SK-N-SH treated with all-trans-retinoic acid at 6 μM for 48 hours (cell line): Measurements from ENCODE around the gene G0S2.

Experiments used
- ATAC-seq: fragments of 200-7000 bp; cut with Tn5 transposase; 3 replicates; pipeline ENCODE4 v1.9.1; 2020; ENCODE audit warnings: mild to moderate bottlenecking, moderate library complexity
- ARNTL ChIP-seq: fragments of 450-650 bp; formaldehyde crosslinking; IDR thresholded peaks from 2 replicates; pipeline ENCODE4 v1.5.0; 2020; ENCODE audit warnings: low read depth, mild to moderate bottlenecking, moderate library complexity, borderline replicate concordance
- BACH2 ChIP-seq: fragments of 250-450 bp; sonication (Bioruptor Pico); IDR thresholded peaks from 2 replicates; pipeline ENCODE4 v1.9.0; 2021; ENCODE audit warnings: mild to moderate bottlenecking, borderline replicate concordance
- ESRRG ChIP-seq: fragments of 250-450 bp; sonication (Bioruptor Pico); IDR thresholded peaks from 2 replicates; pipeline ENCODE4 v1.6.1; 2021; ENCODE audit warnings: mild to moderate bottlenecking
- GLIS3 ChIP-seq: fragments of 250-450 bp; sonication (Bioruptor Pico); IDR thresholded peaks from 2 replicates; pipeline ENCODE4 v1.5.0; 2020; ENCODE audit warnings: mild to moderate bottlenecking, moderate library complexity
- ISL1 ChIP-seq: fragments of 250-450 bp; sonication (Bioruptor Pico); IDR thresholded peaks from 2 replicates; pipeline ENCODE4 v2.1.2; 2022; ENCODE audit warnings: mild to moderate bottlenecking, moderate library complexity
- OSR1 ChIP-seq: fragments of 250-450 bp; sonication (Bioruptor Pico); IDR thresholded peaks from 2 replicates; pipeline ENCODE4 v1.8.0; 2022; ENCODE audit warnings: moderate library complexity, mild to moderate bottlenecking, inconsistent platforms
- PPARA ChIP-seq: fragments of 250-450 bp; sonication (Bioruptor Pico); IDR thresholded peaks from 2 replicates; pipeline ENCODE4 v1.5.0; 2020; ENCODE audit warnings: mild to moderate bottlenecking, borderline replicate concordance
- RARB ChIP-seq: fragments of 250-450 bp; sonication (Bioruptor Pico); IDR thresholded peaks from 2 replicates; pipeline ENCODE4 v1.8.0; 2021; ENCODE audit warnings: mild to moderate bottlenecking, moderate library complexity
- SNAI2 ChIP-seq: fragments of 250-450 bp; sonication (Bioruptor Pico); IDR thresholded peaks from 2 replicates; pipeline ENCODE4 v1.5.0; 2020; ENCODE audit warnings: mild to moderate bottlenecking, moderate library complexity
- TCF4 ChIP-seq: fragments of 250-450 bp; sonication (Bioruptor Pico); IDR thresholded peaks from 2 replicates; pipeline ENCODE4 v1.8.0; 2021; ENCODE audit warnings: mild to moderate bottlenecking, moderate library complexity, borderline replicate concordance
- TOX ChIP-seq: fragments of 250-450 bp; sonication (Bioruptor Pico); IDR thresholded peaks from 2 replicates; pipeline ENCODE4 v1.8.0; 2021; ENCODE audit warnings: mild to moderate bottlenecking, moderate library complexity, borderline replicate concordance
- ZC3H10 ChIP-seq: fragments of 250-450 bp; sonication (Bioruptor Pico); IDR thresholded peaks from 2 replicates; pipeline ENCODE4 v1.5.1; 2021; ENCODE audit warnings: mild to moderate bottlenecking, moderate library complexity
- ZFP3 ChIP-seq: fragments of 250-450 bp; sonication (Bioruptor Pico); IDR thresholded peaks from 2 replicates; pipeline ENCODE4 v1.5.0; 2020; ENCODE audit warnings: mild to moderate bottlenecking, moderate library complexity
- ZFP30 ChIP-seq: fragments of 450-650 bp; formaldehyde crosslinking; IDR thresholded peaks from 2 replicates; pipeline ENCODE4 v1.5.0; 2022; ENCODE audit warnings: mild to moderate bottlenecking, moderate library complexity
- ZNF70 ChIP-seq: fragments of 450-650 bp; formaldehyde crosslinking; IDR thresholded peaks from 2 replicates; pipeline ENCODE4 v1.5.0; 2020; ENCODE audit warnings: mild to moderate bottlenecking, moderate library complexity
- ZNF8 ChIP-seq: fragments of 450-650 bp; formaldehyde crosslinking; IDR thresholded peaks from 2 replicates; pipeline ENCODE4 v1.5.0; 2020; ENCODE audit warnings: mild to moderate bottlenecking, moderate library complexity
- TF ChIP-seq, protein P1 (sequence below): fragments of 250-450 bp; sonication (Bioruptor Pico); IDR thresholded peaks from 2 replicates; pipeline ENCODE4 v1.5.1; 2020; ENCODE audit warnings: low read depth, mild to moderate bottlenecking, moderate library complexity
- TF ChIP-seq, protein P2 (sequence below): fragments of 250-450 bp; sonication (Bioruptor Pico); IDR thresholded peaks from 2 replicates; pipeline ENCODE4 v1.8.0; 2020; ENCODE audit warnings: mild to moderate bottlenecking, moderate library complexity, borderline replicate concordance
- TF ChIP-seq, protein P3 (sequence below): fragments of 250-450 bp; sonication (Bioruptor Pico); IDR thresholded peaks from 2 replicates; pipeline ENCODE4 v1.5.1; 2021; ENCODE audit warnings: mild to moderate bottlenecking, moderate library complexity
- TF ChIP-seq, protein P4 (sequence below): fragments of 250-450 bp; sonication (Bioruptor Pico); IDR thresholded peaks from 2 replicates; pipeline ENCODE4 v1.5.0; 2020; ENCODE audit warnings: mild to moderate bottlenecking, moderate library complexity
- TF ChIP-seq, protein P5 (sequence below): fragments of 250-450 bp; sonication (Bioruptor Pico); IDR thresholded peaks from 2 replicates; pipeline ENCODE4 v1.8.0; 2021; ENCODE audit warnings: low read depth, mild to moderate bottlenecking, moderate library complexity, borderline replicate concordance

G0S2 gene

DNA sequence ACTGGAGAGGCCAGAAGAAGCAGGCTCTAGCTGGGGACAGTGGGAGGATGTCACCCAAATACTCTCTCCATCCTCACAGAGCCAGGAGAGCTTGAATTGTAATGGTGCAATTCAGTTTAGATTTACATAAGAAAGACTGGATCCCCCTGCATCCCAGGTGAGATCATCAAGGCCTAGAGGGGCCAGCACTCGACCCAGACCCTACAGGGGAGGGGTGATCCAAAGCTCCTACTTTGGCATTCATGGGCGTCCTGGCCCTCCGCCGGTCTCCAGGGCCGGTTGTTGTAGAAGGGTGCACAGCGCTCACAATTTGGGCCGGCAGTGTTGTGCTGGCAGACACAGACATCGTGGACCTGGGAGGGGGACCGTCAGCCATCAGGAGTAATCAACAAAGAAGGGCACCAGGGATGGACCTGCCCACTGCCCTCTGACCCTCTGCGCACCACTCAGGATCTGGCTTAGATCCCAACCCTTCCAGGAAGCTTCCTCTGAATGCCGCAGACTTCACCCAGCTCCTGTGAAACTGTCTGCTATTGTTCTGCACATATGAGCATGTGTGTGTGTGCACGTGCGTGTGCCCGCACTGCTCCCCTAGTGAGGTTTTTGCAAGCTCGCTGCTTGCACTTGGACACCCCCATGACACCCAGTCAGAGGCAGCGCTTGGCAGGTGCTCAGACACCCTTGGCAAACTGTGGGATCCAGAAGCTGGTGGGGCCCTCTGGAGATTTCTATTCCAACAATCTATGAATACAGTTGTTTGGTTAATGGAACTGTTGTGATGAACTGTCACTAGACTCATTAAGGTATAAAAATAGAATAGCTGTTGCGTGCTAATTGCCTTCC lies 44.6 kb upstream of the G0S2 start:
- TF ChIP-seq ESRRG (CRISPR knock-in tag) = no peak
- no peak for TF ChIP-seq ZNF8 (CRISPR knock-in tag)
- no peak for TF ChIP-seq GLIS3 (CRISPR knock-in tag)
- TF ChIP-seq ZFP30 = no peak
- no peak for TF ChIP-seq OSR1
- TF ChIP-seq BACH2 (CRISPR knock-in tag) = no peak
- no peak for TF ChIP-seq ZNF70
- no peak for ATAC-seq

DNA sequence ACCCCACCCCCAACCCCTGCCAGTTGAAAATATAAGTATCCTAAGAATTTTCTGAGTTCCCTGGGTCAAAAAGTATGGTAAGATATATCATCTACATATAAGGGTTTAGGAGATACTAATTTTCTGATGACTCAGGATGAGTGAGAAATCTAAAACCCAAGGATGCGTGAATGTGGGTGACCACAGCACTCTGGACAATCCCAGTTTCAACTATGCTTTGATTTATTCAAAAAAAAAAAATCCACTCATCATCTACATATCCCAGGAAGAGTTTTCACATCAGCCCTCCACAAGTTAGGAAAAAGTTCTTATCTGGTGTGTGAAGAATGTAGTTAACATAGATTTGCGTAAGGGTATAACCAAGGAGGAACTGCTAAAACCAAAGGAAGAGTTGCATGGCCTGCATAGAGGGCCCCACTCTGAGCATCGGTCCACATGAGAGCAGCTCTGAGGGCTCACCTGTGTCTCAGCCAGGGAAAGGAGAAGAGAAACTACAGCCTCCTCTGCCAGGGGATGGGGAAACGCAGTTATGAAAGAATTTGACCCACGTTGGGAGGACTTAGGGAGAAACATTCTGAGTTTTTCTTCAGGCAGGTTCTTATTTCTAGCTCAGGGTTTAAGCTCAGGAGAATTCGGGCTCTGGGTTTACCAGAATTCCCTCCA lies 41.7 kb upstream of the G0S2 start:
- ATAC-seq = peak; percentile 74
- no peak for TF ChIP-seq PPARA (CRISPR knock-in tag)
- TF ChIP-seq ZFP30 = no peak
- TF ChIP-seq SNAI2 (CRISPR knock-in tag) = no peak
- TF ChIP-seq, protein P1, sequence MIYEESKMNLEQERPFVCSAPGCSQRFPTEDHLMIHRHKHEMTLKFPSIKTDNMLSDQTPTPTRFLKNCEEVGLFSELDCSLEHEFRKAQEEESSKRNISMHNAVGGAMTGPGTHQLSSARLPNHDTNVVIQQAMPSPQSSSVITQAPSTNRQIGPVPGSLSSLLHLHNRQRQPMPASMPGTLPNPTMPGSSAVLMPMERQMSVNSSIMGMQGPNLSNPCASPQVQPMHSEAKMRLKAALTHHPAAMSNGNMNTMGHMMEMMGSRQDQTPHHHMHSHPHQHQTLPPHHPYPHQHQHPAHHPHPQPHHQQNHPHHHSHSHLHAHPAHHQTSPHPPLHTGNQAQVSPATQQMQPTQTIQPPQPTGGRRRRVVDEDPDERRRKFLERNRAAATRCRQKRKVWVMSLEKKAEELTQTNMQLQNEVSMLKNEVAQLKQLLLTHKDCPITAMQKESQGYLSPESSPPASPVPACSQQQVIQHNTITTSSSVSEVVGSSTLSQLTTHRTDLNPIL (CRISPR knock-in tag) = no peak
- TF ChIP-seq, protein P2, sequence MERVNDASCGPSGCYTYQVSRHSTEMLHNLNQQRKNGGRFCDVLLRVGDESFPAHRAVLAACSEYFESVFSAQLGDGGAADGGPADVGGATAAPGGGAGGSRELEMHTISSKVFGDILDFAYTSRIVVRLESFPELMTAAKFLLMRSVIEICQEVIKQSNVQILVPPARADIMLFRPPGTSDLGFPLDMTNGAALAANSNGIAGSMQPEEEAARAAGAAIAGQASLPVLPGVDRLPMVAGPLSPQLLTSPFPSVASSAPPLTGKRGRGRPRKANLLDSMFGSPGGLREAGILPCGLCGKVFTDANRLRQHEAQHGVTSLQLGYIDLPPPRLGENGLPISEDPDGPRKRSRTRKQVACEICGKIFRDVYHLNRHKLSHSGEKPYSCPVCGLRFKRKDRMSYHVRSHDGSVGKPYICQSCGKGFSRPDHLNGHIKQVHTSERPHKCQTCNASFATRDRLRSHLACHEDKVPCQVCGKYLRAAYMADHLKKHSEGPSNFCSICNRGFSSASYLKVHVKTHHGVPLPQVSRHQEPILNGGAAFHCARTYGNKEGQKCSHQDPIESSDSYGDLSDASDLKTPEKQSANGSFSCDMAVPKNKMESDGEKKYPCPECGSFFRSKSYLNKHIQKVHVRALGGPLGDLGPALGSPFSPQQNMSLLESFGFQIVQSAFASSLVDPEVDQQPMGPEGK (CRISPR knock-in tag) = no peak
- TF ChIP-seq, protein P3, sequence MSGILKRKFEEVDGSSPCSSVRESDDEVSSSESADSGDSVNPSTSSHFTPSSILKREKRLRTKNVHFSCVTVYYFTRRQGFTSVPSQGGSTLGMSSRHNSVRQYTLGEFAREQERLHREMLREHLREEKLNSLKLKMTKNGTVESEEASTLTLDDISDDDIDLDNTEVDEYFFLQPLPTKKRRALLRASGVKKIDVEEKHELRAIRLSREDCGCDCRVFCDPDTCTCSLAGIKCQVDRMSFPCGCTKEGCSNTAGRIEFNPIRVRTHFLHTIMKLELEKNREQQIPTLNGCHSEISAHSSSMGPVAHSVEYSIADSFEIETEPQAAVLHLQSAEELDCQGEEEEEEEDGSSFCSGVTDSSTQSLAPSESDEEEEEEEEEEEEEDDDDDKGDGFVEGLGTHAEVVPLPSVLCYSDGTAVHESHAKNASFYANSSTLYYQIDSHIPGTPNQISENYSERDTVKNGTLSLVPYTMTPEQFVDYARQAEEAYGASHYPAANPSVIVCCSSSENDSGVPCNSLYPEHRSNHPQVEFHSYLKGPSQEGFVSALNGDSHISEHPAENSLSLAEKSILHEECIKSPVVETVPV (CRISPR knock-in tag) = no peak
- TF ChIP-seq, protein P4, sequence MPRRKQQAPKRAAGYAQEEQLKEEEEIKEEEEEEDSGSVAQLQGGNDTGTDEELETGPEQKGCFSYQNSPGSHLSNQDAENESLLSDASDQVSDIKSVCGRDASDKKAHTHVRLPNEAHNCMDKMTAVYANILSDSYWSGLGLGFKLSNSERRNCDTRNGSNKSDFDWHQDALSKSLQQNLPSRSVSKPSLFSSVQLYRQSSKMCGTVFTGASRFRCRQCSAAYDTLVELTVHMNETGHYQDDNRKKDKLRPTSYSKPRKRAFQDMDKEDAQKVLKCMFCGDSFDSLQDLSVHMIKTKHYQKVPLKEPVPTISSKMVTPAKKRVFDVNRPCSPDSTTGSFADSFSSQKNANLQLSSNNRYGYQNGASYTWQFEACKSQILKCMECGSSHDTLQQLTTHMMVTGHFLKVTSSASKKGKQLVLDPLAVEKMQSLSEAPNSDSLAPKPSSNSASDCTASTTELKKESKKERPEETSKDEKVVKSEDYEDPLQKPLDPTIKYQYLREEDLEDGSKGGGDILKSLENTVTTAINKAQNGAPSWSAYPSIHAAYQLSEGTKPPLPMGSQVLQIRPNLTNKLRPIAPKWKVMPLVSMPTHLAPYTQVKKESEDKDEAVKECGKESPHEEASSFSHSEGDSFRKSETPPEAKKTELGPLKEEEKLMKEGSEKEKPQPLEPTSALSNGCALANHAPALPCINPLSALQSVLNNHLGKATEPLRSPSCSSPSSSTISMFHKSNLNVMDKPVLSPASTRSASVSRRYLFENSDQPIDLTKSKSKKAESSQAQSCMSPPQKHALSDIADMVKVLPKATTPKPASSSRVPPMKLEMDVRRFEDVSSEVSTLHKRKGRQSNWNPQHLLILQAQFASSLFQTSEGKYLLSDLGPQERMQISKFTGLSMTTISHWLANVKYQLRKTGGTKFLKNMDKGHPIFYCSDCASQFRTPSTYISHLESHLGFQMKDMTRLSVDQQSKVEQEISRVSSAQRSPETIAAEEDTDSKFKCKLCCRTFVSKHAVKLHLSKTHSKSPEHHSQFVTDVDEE = no peak
- no peak for TF ChIP-seq GLIS3 (CRISPR knock-in tag)
- no peak for TF ChIP-seq BACH2 (CRISPR knock-in tag)
- TF ChIP-seq RARB (CRISPR knock-in tag) = no peak
- no peak for TF ChIP-seq ZNF70
- TF ChIP-seq ARNTL = no peak
- no peak; the same call in 1 of the 2 replicates for TF ChIP-seq TOX (CRISPR knock-in tag)
- TF ChIP-seq ESRRG (CRISPR knock-in tag) = no peak
- no peak for TF ChIP-seq ZFP3
- TF ChIP-seq ZC3H10 (CRISPR knock-in tag) = no peak

DNA sequence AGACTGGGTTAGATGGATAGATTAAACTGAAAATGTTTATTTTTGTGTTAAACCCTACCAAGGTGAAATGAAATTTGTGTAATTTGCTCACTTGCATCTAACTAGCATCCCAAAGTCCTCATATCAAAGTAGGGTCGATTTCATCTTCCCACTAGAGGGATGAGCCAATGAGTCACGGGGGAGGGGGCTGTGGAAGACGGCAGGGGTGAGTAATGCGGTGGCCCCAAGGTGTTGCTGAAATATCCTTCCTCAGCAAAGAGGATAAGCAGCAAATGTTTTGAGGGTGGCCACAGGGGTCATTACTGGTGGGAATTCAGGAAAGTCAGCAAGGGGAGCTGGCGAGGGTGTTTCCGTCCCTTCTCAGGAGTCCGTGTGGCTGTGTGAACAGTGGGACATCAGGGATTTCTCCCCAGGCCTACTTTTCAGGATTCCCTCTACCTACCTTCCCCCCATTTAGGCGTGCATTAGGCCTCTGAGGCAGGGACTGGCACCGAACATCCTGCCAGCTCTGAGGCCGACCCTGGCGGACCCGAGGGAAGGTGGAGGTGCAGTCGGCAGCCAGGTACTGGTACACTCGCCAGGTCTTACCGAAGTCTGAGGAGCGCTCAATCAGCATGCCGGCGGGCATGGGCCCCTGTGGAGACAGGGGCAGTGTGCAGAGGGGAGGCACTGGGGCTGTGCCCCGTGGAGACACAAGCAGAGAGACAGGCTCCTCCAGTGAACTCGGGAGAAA lies 41.0 kb upstream of the G0S2 start:
- no peak for ATAC-seq
- TF ChIP-seq TOX (CRISPR knock-in tag) (no peak), ISL1 (CRISPR knock-in tag) (no peak), GLIS3 (CRISPR knock-in tag) (no peak), ZFP30 (no peak), ESRRG (CRISPR knock-in tag) (no peak), ARNTL (no peak), RARB (CRISPR knock-in tag) (no peak), ZC3H10 (CRISPR knock-in tag) (no peak), TCF4 (CRISPR knock-in tag) (no peak), SNAI2 (CRISPR knock-in tag) (no peak)
- TF ChIP-seq, protein P3 (CRISPR knock-in tag) = no peak
- TF ChIP-seq, protein P4 = no peak
- TF ChIP-seq, protein P5, sequence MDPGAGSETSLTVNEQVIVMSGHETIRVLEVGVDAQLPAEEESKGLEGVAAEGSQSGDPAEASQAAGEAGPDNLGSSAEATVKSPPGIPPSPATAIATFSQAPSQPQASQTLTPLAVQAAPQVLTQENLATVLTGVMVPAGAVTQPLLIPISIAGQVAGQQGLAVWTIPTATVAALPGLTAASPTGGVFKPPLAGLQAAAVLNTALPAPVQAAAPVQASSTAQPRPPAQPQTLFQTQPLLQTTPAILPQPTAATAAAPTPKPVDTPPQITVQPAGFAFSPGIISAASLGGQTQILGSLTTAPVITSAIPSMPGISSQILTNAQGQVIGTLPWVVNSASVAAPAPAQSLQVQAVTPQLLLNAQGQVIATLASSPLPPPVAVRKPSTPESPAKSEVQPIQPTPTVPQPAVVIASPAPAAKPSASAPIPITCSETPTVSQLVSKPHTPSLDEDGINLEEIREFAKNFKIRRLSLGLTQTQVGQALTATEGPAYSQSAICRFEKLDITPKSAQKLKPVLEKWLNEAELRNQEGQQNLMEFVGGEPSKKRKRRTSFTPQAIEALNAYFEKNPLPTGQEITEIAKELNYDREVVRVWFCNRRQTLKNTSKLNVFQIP (CRISPR knock-in tag) = no peak
